IMR-90 (cell line): ENCODE data around the gene TDRKH. TPM values are rescaled to one million over a fixed set of nuclear protein-coding genes. Genes with fewer than 3 reads are reported as not detected.

ENCODE experiments used
- ATAC-seq: fragments of 200-7000 bp; cut with Tn5 transposase; 2 replicates; pipeline ENCODE4 v1.9.1; 2020; ENCODE audit warnings: low read depth, mild to moderate bottlenecking, moderate library complexity
- BruUV-seq: library from RNA; stranded (reverse); fragments of 400-500 nt; replicated peaks from 2 replicates; lab custom pipeline; 2021; lab: Mats Ljungman, UMichigan
- CTCF ChIA-PET: fragments of 300-600 bp; formaldehyde crosslinking; extraction: SDS; loops from one replicate; lab custom pipeline; 2021; ENCODE audit warnings: antibody characterized with exemption; lab: Yijun Ruan, JAX
- POLR2A ChIA-PET: fragments of 300-600 bp; sonication (Branson Sonifier 250); formaldehyde crosslinking; loops from one replicate; lab custom pipeline; 2022; ENCODE audit warnings: antibody characterized with exemption; ENCODE audit not compliant: unreplicated experiment; lab: Charles Lee
- DNase-seq: peaks from one replicate; pipeline ENCODE4 v3.0.0; 2013
- H2AFZ ChIP-seq: replicated peaks from 2 replicates; pipeline ENCODE3; 2013; ENCODE audit warnings: low read length, mild to moderate bottlenecking; ENCODE audit not compliant: poor library complexity
- H2AK5ac ChIP-seq: 2 replicates; pipeline ENCODE4 v1.6.1; 2013; ENCODE audit warnings: low read depth, low read length, inconsistent platforms
- H2AK9ac ChIP-seq: replicated peaks from 2 replicates; pipeline ENCODE3; 2013; ENCODE audit warnings: mild to moderate bottlenecking, low read depth, low read length, moderate library complexity; ENCODE audit not compliant: poor library complexity
- H2BK120ac ChIP-seq: 2 replicates; pipeline ENCODE4 v1.6.1; 2013; ENCODE audit warnings: low read depth, low read length, inconsistent platforms
- H2BK15ac ChIP-seq: 3 replicates; pipeline ENCODE4 v1.6.1; 2013; ENCODE audit warnings: low read depth, low read length, inconsistent platforms
- H2BK20ac ChIP-seq: 2 replicates; pipeline ENCODE4 v1.6.1; 2013; ENCODE audit warnings: low read depth, mild to moderate bottlenecking, inconsistent platforms, low read length, moderate library complexity
- H2BK5ac ChIP-seq: 2 replicates; pipeline ENCODE4 v1.6.1; 2013; ENCODE audit warnings: mild to moderate bottlenecking, low read depth, low read length, inconsistent platforms; ENCODE audit not compliant: poor library complexity, severe bottlenecking
- H3K14ac ChIP-seq: replicated peaks from 2 replicates; pipeline ENCODE4 v1.6.1; 2013; ENCODE audit warnings: low read depth, low read length, inconsistent platforms
- H3K18ac ChIP-seq: 2 replicates; pipeline ENCODE4 v1.6.1; 2013; ENCODE audit warnings: low read depth, low read length, control low read depth
- H3K23ac ChIP-seq: 2 replicates; pipeline ENCODE4 v1.6.1; 2013; ENCODE audit warnings: low read depth, low read length, inconsistent platforms
- H3K27ac ChIP-seq: 2 replicates; pipeline ENCODE4 v1.5.1; 2013; ENCODE audit warnings: mild to moderate bottlenecking, control low read depth, low read length; ENCODE audit not compliant: insufficient read depth
- H3K27me3 ChIP-seq: 2 replicates; pipeline ENCODE4 v1.6.1; 2013; ENCODE audit warnings: low read length; ENCODE audit not compliant: control insufficient read depth, insufficient read depth
- H3K36me3 ChIP-seq: 2 replicates; pipeline ENCODE4 v1.6.1; 2013; ENCODE audit warnings: low read length, mixed read lengths; ENCODE audit not compliant: control insufficient read depth, insufficient read depth
- H3K4ac ChIP-seq: 2 replicates; pipeline ENCODE4 v1.6.1; 2013; ENCODE audit warnings: low read depth, low read length, inconsistent platforms
- H3K4me1 ChIP-seq: 2 replicates; pipeline ENCODE4 v1.6.1; 2013; ENCODE audit warnings: low read length, mixed read lengths; ENCODE audit not compliant: control insufficient read depth, insufficient read depth
- H3K4me2 ChIP-seq: 2 replicates; pipeline ENCODE4 v1.6.1; 2013; ENCODE audit warnings: low read depth, mild to moderate bottlenecking, control low read depth, low read length, moderate library complexity
- H3K4me3 ChIP-seq: 2 replicates; pipeline ENCODE4 v1.5.1; 2013; ENCODE audit warnings: low read depth, mild to moderate bottlenecking, control low read depth, low read length, moderate library complexity; ENCODE audit not compliant: insufficient read depth
- H3K56ac ChIP-seq: 2 replicates; pipeline ENCODE4 v1.6.1; 2013; ENCODE audit warnings: low read length, inconsistent platforms; ENCODE audit not compliant: insufficient read depth; ENCODE audit errors: extremely low read depth
- H3K79me1 ChIP-seq, 2 experiments: 2 replicates each; pipeline ENCODE4 v1.6.1; 2013; ENCODE audit warnings: low read length in 2 of 2, inconsistent platforms in 1 of 2, low read depth in 1 of 2
- H3K9ac ChIP-seq: 2 replicates; pipeline ENCODE4 v1.6.1; 2013; ENCODE audit warnings: low read depth, low read length, control low read depth
- H3K9me1 ChIP-seq: 2 replicates; pipeline ENCODE4 v1.6.1; 2013; ENCODE audit warnings: low read length, inconsistent platforms; ENCODE audit not compliant: insufficient read depth
- H3K9me3 ChIP-seq: 2 replicates; pipeline ENCODE4 v1.6.1; 2013; ENCODE audit warnings: low read length; ENCODE audit not compliant: control insufficient read depth, insufficient read depth
- H4K20me1 ChIP-seq: 2 replicates; pipeline ENCODE4 v1.6.1; 2013; ENCODE audit warnings: low read length, inconsistent platforms; ENCODE audit not compliant: insufficient read depth
- H4K5ac ChIP-seq: 2 replicates; pipeline ENCODE4 v1.6.1; 2013; ENCODE audit warnings: mild to moderate bottlenecking, low read depth, low read length, control low read depth
- H4K8ac ChIP-seq, 2 experiments: 2 replicates each; pipeline ENCODE4 v1.6.1; 2013; ENCODE audit warnings: low read depth in 2 of 2, low read length in 2 of 2, control low read depth in 1 of 2, inconsistent platforms in 1 of 2
- H4K91ac ChIP-seq: 2 replicates; pipeline ENCODE4 v1.6.1; 2013; ENCODE audit warnings: low read depth, low read length, inconsistent platforms; ENCODE audit not compliant: insufficient read depth
- BHLHE40 ChIP-seq: fragments of 150-350 bp; IDR thresholded peaks from 2 replicates; pipeline ENCODE4 v1.6.1; 2016; ENCODE audit warnings: mild to moderate bottlenecking, low read depth, low read length
- MXI1 ChIP-seq: IDR thresholded peaks from 2 replicates; pipeline ENCODE4 v1.6.1; 2012; ENCODE audit warnings: low read depth, mild to moderate bottlenecking, low read length, moderate library complexity, borderline replicate concordance
- WGBS, 2 experiments: methylation state at CpG; one replicate each; pipeline versions ENCODE4 v1.1.5 to v1.1.7; 2013; ENCODE audit warnings: missing lambda C conversion rate in 2 of 2; ENCODE audit not compliant: insufficient read length in 1 of 2; ENCODE audit errors: extremely low coverage in 2 of 2; 5-methylcytosine and 5-hydroxymethylcytosine counted together
- dilution Hi-C: fragments of 300-500 bp; cut with HindIII; formaldehyde crosslinking; loops from one replicate; pipeline ENCODE4 v1.14.3; 2018; ENCODE audit warnings: low sequenced_read_pairs; ENCODE audit not compliant: unreplicated experiment
- in situ Hi-C: fragments of 300-500 bp; cut with MboI; formaldehyde crosslinking; loops from 3 replicates; pipeline ENCODE4 v1.14.3; 2019; ENCODE audit warnings: low sequenced_read_pairs, inconsistent platforms, mixed read lengths
- intact Hi-C: fragments of 100-400 bp; cut with micrococcal nuclease; formaldehyde crosslinking; loops from 2 replicates; pipeline ENCODE4 v1.10.0; 2022
- polyA plus RNA-seq, 3 experiments: library from polyadenylated mRNA; depleted of rRNA; stranded (reverse); fragments of >200 nt; gene quantifications; 2 replicates each; pipeline ENCODE4 v1.2.3, GENCODE V29; 2012; ENCODE audit warnings: low replicate concordance in 1 of 3
- total RNA-seq: library from RNA; depleted of rRNA; stranded (reverse); fragments of >200 nt; gene quantifications from 2 replicates; pipeline ENCODE4 v1.2.3, GENCODE V29; 2012

Gene TDRKH
- total and polyA plus RNA-seq, 2 of the 4 experiments (the other 2 are of a cell fraction), result 1.2 to 2.2 TPM

DNA sequence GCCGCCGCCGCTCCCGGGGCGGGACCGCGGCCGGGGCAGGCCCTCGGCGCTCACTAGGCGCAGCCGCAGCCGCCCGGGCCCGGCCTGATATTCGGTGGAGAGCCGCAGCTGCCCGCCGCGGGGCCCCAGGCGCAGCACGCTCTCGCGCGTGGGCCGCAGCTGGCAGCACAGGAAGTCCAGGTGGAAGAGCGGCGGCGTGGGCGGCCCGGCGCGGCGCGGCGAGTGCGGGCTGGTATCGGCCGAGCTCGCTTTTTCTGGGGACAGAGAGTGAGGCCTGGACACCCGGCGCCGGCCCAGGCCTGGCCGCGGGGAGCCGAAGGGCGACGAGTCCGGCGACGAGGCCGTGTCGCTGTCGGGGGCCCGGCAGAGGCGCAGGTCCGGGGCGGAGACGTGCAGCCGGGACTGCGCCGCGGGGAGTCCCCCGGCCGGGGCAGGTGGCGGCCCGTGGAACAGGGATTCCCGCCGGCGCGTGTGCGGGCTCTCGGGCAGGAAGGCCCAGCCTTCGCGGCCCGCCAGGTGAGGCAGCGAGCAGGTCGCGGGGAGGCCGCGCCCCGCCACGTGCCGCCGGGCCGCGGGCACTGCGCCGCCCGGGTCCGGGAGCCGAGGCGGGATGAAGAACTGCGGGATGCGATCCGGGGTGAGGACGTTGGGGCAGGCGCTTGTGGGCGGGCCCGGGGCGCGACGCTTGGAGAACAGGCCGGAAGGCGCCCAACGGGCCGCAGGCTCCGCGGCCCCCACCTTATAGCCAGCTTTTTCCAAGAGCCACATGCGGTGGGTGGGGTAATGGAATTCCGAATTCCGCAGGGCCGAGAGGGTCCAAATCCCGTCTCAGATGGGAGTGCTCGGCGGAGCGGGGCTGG is 48.2 kb upstream of the TDRKH start:
- Histone ChIP-seq H3K23ac (no peak overlapping the region), H4K5ac (no peak overlapping the region), H3K18ac (no peak overlapping the region), H3K56ac (no peak overlapping the region), H3K4me3 (peak overlapping the region; percentile 36), H3K9ac (no peak overlapping the region), H2BK20ac (no peak overlapping the region), H3K4ac (no peak overlapping the region), H3K27ac (no peak overlapping the region), H4K20me1 (no peaks in the 10 kb centered on the region), H4K8ac (no peak overlapping the region), H3K79me1 (no peaks in the 10 kb centered on the region), H2AFZ (peak overlapping the region; percentile 86), H3K36me3 (no peaks in the 10 kb centered on the region), H3K27me3 (peaks cover 61% of the 10 kb centered on the region), H3K9me3 (no peaks in the 10 kb centered on the region), H2AK5ac (no peak overlapping the region), H2BK120ac (no peak overlapping the region), H2BK15ac (no peak overlapping the region), H3K4me2 (peak overlapping the region; percentile 16; the same call in 1 of the 2 replicates), H4K91ac (no peak overlapping the region), H2BK5ac (no peak overlapping the region), H3K14ac (no peak overlapping the region), H2AK9ac (no peak overlapping the region), H3K9me1 (no peaks in the 10 kb centered on the region), H3K4me1 (no peaks in the 10 kb centered on the region; the same call in 1 of the 2 replicates)
- ATAC-seq (peak; percentile 85), DNase-seq (peak; percentile 10)
- ChIA-PET POLR2A (no interaction called here), CTCF (no interaction called here)
- dilution Hi-C loops, result no loop called here
- 2% methylated on average over 66 of the region's 117 CpGs; no CpG with 5 or more reads in 1 of the 2 experiments for WGBS, 2 experiments
- no TSS peak for BruUV-seq
- intact Hi-C loops, result loop anchor here (5.0 to 10.0 kb wide), 2 partner anchors 76 to 294 kb away; partner anchors contain the start of genes MRPL9 and TUFT1
- in situ Hi-C loops, result no loop called here
- no peak for TF ChIP-seq MXI1
- TF ChIP-seq BHLHE40, result 0 out of 2 replicates have a peak, but pooled peaks have one; percentile 17
